Measurements from ENCODE around the gene MRPS2. TPM values are rescaled to one million over a fixed set of nuclear protein-coding genes. Genes with fewer than 3 reads are reported as not detected.
A peak's percentile ranks its signal among the peaks of the same experiment; 100 is the strongest.

The MRPS2 gene
- total and polyA plus RNA-seq, 2 of the 4 experiments (the other 2 are of a cell fraction) = 53.1 to 104 TPM

GRCh38 chr9:135536216-135536615 is 35.7 kb downstream of the MRPS2 start:
- in situ Hi-C loops (cut with MboI; ENCODE audit: low sequenced_read_pairs) (no loop called here), intact Hi-C loops (cut with micrococcal nuclease) (no loop called here), dilution Hi-C loops (cut with HindIII; ENCODE audit: low sequenced_read_pairs, unreplicated experiment) (no loop called here)
- Histone ChIP-seq H2AK9ac (replicated peaks; ENCODE audit: low read depth, low read length, poor library complexity) (no peak overlapping the region), H3K36me3 (ENCODE audit: control insufficient read depth, insufficient read depth, low read length) (no peaks in the 10 kb centered on the region), H3K23ac (ENCODE audit: low read depth, low read length) (no peak overlapping the region), H4K20me1 (ENCODE audit: insufficient read depth, low read length) (no peaks in the 10 kb centered on the region), H2BK20ac (ENCODE audit: low read depth, low read length) (no peak overlapping the region), H2BK15ac (ENCODE audit: low read depth, low read length) (no peak overlapping the region), H3K4me1 (ENCODE audit: control insufficient read depth, insufficient read depth, low read length) (no peaks in the 10 kb centered on the region), H3K56ac (ENCODE audit: extremely low read depth, insufficient read depth, low read length) (no peak overlapping the region), H2AK5ac (ENCODE audit: low read depth, low read length) (no peak overlapping the region), H4K91ac (ENCODE audit: insufficient read depth, low read depth, low read length) (no peak overlapping the region), H2BK5ac (ENCODE audit: low read depth, low read length, poor library complexity, severe bottlenecking) (no peak overlapping the region), H3K9ac (ENCODE audit: low read depth, low read length) (no peak overlapping the region), H3K4me2 (ENCODE audit: low read depth, low read length) (no peak overlapping the region), H3K14ac (replicated peaks; ENCODE audit: low read depth, low read length) (no peak overlapping the region), H3K79me1 (ENCODE audit: low read depth in 1 of 2, low read length in 2 of 2) (no peaks in the 10 kb centered on the region), H2BK120ac (ENCODE audit: low read depth, low read length) (no peak overlapping the region), H3K9me1 (ENCODE audit: insufficient read depth, low read length) (no peaks in the 10 kb centered on the region), H3K27ac (ENCODE audit: insufficient read depth, low read length) (no peak overlapping the region), H3K4me3 (ENCODE audit: insufficient read depth, low read depth, low read length) (no peak overlapping the region), H3K27me3 (ENCODE audit: control insufficient read depth, insufficient read depth, low read length) (peaks cover 5% of the 10 kb centered on the region), H3K4ac (ENCODE audit: low read depth, low read length) (no peak overlapping the region), H2AFZ (replicated peaks; ENCODE audit: low read length, poor library complexity) (no peak overlapping the region), H4K8ac (ENCODE audit: low read depth in 2 of 2, low read length in 2 of 2) (no peak overlapping the region), H4K5ac (ENCODE audit: low read depth, low read length) (no peak overlapping the region), H3K18ac (ENCODE audit: low read depth, low read length) (no peak overlapping the region), H3K9me3 (ENCODE audit: control insufficient read depth, insufficient read depth, low read length) (no peaks in the 10 kb centered on the region)
- CTCF ChIA-PET = no interaction called here
- BruUV-seq (replicated peaks) = no TSS peak
- WGBS, 2 experiments (ENCODE audit: extremely low coverage in 2 of 2, insufficient read length in 1 of 2) = no CpG with 5 or more reads among the region's 8 CpGs
- POLR2A ChIA-PET (ENCODE audit: unreplicated experiment) = no interaction called here
- DNase-seq (peak; percentile 34), ATAC-seq (ENCODE audit: low read depth) (peak; percentile 37)
- TF ChIP-seq MAFK (IDR thresholded peaks at IDR 0.05; ENCODE audit: low read depth, low read length) = no peak
- no peak for TF ChIP-seq RAD21 (IDR thresholded peaks at IDR 0.05; ENCODE audit: low read length)
- TF ChIP-seq BHLHE40 (IDR thresholded peaks at IDR 0.05; ENCODE audit: low read depth, low read length) = no peak
- TF ChIP-seq FOS (IDR thresholded peaks at IDR 0.05; ENCODE audit: low read depth, low read length) = no peak
- no peak for TF ChIP-seq USF2 (IDR thresholded peaks at IDR 0.05; ENCODE audit: low read depth, low read length)
- TF ChIP-seq, protein P1, sequence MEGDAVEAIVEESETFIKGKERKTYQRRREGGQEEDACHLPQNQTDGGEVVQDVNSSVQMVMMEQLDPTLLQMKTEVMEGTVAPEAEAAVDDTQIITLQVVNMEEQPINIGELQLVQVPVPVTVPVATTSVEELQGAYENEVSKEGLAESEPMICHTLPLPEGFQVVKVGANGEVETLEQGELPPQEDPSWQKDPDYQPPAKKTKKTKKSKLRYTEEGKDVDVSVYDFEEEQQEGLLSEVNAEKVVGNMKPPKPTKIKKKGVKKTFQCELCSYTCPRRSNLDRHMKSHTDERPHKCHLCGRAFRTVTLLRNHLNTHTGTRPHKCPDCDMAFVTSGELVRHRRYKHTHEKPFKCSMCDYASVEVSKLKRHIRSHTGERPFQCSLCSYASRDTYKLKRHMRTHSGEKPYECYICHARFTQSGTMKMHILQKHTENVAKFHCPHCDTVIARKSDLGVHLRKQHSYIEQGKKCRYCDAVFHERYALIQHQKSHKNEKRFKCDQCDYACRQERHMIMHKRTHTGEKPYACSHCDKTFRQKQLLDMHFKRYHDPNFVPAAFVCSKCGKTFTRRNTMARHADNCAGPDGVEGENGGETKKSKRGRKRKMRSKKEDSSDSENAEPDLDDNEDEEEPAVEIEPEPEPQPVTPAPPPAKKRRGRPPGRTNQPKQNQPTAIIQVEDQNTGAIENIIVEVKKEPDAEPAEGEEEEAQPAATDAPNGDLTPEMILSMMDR (conservative IDR thresholded peaks at IDR 0.05; ENCODE audit: low read depth, low read length) = no peak
- no peak for TF ChIP-seq MAZ (IDR thresholded peaks at IDR 0.05; ENCODE audit: borderline replicate concordance, low read depth, low read length)
- TF ChIP-seq RFX5 (IDR thresholded peaks at IDR 0.05; ENCODE audit: low read depth, low read length) = no peak
